GM21723 (cell line): ENCODE measurements around the gene ABCC3.

Source experiments
- ATAC-seq: cut with Tn5 transposase; IDR thresholded peaks from one replicate; pipeline ENCODE4 v1.9.1; 2021; ENCODE audit warnings: mild to moderate bottlenecking, moderate library complexity; ENCODE audit not compliant: unreplicated experiment

ABCC3 gene

DNA sequence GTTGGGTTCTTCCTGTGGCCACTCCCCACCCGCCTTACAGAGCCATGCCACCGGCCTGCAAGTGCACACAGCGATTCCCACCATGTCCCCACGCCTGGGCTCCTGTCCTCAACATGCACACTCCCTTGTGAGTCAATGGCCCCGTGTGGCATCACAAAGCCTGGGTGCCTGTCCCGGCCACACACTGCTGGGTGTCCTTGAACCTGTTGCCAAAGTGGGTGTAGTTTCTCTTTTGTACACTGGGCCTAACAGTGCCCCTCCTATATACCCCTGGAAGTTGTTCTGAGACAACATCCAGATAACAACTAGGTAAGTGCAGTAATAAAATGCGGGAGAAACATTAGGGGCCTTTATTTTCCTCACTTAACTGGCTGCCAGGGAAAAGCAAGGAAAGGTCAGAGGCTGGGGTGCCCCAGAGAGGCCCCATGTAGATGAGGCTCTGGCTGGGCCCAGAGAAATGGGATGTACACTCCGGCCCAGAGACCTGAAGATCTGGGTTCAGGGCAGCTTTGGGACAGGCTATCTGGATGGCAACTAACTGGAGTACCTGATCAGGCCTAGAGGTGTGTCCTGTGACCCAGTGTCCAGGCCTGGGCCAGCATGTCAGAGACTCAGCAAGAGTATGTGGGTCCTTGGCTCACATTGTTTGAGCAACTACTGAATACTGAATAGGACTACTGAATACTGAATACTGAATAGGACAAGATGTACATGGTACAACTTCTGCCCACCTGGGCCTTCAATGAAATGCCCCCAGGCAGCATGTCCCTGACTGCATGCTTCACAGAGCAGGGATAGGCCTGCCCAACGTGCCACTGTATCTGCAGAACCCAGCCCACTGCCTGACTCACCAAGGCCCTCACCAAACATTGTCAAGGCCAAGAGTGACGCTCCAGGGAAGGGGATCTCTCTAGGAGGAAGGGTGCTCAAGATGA lies 8.3 kb downstream of the ABCC3 start:
- no peak for ATAC-seq

DNA sequence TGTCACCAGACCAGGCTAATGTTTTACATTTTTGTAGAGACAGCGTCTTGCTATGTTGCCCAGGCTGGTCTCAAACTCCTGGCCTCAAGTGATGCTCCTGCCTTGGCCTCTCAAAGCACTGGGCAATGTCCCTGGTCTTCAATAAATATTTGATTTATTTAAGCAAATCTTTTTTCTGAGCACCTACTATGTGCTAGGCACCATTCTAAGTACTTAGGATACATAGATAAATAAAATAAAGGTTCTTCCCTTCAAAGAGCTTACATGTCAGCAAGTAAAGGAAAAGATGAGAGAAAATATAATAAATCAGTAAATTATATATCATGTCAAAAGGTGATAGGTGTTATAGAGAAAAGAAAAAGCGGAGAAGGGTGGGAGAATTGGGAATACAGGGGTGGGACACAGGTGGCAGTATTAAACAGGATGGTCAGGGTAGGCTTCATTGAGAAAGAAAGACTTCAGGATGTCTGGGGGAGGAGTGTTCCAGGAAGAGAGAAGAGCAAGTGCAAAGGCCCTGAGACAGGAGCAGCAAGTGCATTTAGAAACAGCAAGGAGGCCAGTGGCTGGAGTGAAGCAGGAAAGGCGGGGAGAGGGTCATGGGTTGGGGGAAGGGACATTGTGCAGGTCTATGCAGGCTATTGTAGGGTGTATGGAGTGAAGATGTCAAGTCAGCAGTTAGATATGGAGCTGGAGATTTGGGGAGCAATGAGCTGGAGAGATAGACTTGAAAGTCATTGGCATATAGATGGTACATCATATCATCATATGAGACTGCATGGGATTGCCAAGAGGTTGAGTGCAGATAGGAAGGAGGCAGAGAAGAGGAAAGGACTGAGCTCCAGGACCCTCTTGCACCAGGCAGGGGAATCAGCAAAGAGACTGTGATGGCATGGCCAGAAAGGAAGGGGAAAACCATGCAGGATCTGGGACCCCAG lies 11.3 kb downstream of the ABCC3 start:
- ATAC-seq: no peak

DNA sequence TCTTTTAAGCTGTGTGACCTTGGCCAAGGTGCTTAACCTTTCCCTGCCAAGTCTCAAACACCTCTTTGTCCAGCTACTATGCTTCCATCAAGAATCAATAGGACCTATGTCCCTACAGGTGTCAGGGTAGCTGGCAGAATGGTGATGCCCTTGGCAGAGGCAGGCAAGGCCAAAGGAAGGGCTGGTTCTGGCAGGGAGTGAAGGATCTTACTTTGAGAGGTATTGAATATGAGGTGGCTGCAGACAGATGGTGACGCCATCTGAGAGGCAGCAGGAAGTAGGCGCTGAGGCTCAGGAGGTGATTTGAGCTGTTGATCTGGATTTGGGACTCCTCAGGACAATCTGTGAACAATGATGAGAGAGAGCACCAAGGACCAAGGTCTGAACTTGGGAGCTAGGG lies 12.5 kb downstream of the ABCC3 start:
- ATAC-seq: no peak

DNA sequence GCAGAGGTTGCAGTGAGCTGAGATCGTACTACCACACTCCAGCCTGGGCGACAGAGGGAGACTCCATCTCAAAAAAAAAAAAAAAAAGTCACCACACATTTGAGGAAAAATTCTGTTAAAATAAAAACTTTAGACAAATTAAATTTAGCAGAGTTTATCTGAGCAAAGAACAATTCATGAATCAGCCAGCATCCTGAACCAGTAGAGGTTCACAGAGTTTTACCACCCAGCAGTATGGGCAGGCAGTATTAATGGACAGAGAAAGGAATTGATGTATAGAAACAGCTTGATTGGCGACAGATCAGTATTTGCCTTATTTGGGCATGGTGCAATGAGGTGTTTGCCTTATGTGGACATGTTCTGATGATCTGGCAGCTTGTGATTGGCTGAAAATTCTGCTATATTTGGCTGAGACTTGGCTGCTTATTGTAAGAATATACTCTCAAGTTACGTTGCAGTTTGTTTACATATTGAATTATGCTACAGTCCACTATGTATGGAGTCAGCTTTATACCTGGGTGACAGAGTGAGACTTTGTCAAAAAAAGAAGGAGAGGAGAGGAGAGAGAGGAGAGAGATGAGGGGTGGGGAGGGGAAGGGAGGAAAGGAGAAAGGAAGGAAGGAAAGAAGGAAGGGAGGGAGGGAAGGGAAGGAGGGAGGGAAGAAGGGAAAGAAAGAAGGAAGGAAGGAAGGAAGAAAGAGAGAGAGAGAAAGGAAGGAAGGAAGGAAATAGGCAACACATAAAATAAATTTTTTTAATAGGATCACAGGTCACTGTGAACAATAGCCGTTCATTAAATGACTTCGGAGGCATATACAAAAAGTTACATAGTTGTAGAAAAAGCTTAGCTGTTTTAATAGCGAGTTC lies 14.6 kb downstream of the ABCC3 start:
- no peak for ATAC-seq

DNA sequence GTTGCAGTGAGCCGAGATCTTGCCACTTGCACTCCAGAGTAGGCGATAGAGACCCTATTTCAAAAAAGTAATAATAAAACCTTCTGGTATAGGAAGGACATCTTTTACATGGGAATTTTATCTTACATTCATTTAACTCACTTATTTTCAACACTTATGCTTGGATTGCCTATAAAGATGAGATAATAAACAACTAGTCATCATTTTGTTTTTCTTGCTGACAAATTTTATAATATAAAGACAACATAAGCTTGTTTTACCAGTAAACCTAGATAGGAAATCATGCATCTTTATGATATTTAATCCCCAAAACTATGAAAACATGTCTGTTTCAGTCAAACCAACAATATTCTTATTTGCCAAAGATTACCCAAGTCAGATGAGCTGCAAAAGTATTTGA lies 17.0 kb downstream of the ABCC3 start:
- ATAC-seq: no peak

DNA sequence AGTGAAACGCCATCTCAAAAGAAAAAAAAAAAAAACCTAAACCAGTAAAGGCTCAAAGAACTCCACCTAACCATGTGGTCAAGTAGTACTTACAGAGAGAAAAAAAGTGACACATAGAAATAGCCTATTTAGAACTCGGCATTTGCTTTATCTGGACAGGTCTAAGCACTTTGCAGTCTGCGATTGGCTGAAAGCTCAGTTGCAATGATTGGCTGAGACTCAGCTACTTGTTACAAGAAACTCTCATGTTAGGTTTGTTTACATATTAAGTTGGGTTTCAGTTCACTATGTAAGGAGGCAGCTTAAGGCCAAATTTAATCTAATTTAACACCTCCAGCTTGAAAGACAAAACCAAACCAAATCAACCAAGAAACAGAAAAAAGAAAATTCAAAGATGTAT lies 19.1 kb downstream of the ABCC3 start:
- no peak for ATAC-seq

DNA sequence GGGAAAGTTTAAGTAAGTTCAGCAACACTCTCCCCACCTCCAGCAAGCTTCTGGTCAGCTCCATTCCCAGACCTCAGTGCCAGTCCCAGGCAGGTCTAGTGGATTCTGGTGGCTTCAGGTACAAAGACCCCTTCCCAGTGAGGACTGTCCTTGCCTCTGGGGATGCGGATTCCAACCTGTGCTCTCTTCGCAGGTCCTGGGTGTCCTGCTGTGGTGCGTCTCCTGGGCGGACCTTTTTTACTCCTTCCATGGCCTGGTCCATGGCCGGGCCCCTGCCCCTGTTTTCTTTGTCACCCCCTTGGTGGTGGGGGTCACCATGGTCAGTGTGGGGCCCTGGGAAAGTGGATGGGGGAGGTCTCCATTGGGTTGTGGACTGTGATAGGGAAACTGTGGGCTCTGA lies 21.8 kb downstream of the ABCC3 start:
- no peak for ATAC-seq

DNA sequence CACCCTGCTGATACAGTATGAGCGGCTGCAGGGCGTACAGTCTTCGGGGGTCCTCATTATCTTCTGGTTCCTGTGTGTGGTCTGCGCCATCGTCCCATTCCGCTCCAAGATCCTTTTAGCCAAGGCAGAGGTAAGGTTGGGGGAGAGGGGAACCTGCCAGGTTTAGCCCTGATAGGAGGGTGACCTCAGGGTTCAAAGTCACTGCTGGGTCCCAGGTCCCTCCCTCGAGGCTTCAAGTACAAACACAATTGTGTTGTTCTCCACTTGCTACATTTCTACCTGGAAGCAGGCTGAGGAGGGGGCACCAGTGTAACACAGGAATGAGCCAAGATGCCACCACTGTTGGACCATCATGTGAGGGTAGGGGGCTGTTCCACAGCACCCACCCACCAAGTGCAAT lies 22.4 kb downstream of the ABCC3 start:
- ATAC-seq: no peak

DNA sequence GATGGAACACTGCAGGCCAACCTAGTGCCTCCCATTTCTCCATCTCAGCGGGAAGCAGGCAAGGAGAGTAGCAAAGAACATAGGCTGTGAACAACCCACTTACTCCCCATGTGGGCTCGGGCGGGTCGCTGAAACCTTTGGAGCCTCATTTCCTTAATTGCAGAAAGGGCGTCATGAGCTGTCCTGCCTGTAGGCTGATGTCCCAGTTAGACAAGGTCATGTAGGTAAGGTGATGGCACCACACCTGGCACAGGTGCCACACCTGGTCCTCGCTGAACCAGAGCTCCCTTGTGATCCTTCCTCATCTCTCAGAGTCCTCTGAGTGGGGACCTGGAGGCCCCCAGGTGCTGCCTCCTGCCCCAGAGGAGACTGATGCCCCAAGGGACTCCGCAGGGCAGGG lies 22.9 kb downstream of the ABCC3 start:
- no peak for ATAC-seq

DNA sequence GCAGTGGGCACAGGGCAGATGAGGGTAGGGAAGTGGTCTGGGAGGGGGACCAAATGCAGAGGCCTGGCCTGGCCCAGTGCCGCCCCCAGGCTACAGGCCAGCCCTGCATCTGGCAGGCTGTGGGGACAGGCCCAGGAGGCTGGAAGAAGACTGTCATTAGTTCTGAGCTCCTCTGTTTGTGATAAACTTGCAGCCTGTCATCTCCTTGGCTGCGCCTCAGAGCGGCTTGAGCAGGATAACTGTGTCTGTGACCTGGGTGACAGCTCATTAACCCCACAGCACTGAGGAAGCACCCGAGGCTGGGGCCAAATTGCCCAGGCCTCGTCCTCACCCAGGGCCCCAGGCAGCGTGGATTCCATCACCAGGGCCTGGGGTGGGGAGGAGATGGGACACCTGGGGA lies 23.9 kb downstream of the ABCC3 start:
- ATAC-seq: no peak

DNA sequence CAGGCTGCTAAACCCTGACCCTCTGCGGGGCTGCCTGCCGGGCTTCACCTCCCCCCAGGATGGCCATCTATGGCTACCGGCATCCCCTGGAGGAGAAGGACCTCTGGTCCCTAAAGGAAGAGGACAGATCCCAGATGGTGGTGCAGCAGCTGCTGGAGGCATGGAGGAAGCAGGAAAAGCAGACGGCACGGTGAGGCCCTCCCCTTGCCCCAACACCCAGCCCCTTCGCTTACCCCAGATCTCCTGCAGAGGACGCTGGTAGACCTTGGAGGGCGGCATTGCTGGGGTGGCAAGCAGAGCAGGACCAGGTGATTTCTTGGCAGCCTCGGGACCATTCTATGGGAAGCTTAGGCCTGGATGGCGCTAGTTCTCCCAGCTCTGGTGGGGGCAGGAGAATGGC lies 24.5 kb downstream of the ABCC3 start:
- ATAC-seq: no peak

DNA sequence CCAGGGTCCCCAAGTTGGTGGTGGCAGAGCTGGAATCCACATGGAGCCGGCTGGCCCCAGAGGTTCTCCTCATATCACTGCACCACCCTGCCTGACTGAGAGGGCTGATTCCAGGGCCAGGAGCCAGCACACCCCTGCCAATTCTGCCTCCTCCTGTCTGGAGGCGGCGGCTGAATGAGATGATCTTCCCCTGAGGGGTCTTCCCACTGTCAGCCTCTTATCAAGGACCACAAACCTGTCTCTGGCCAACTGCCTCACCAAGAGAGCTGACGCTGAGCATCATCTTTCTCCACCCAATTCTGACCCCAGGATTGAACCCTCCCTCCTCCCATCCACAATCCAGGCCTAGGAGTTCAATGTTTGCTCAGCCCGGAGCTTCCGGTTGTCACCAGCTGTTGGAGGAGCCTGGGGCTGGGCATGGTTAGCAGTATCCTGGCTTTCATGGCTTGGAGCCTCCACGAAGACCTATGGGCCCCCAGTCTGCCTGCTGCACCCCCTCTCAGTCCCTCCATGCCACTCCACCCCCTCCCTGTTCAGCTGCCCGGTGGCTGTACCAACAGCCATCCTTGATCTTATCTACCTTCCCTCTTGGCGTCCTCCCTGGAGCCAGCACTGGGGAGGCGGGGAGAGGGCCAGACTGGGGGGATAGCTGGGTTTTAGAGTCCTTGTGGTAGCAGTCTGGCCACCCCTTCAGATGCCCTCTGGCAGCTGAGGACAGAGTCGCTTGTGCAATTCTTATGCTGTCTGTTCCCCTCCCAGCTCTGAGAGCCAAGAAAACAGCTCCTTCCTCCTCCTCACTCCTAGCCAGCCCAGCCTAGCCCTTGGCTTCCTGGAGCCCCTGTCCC lies 25.6 kb downstream of the ABCC3 start:
- no peak for ATAC-seq

DNA sequence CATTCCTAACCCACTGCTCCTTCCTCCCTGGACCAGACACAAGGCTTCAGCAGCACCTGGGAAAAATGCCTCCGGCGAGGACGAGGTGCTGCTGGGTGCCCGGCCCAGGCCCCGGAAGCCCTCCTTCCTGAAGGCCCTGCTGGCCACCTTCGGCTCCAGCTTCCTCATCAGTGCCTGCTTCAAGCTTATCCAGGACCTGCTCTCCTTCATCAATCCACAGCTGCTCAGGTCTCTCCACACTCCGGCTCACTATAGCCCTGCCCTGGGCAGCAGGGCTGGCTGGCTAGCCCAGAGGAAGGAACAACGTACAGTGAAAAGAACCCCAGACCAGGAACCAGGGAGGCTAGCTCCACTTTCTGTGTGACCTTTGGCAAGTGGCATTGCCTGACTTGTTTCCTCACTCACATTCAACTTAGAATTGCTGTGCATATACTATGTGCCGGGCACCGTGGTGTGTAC lies 26.2 kb downstream of the ABCC3 start:
- no peak for ATAC-seq

DNA sequence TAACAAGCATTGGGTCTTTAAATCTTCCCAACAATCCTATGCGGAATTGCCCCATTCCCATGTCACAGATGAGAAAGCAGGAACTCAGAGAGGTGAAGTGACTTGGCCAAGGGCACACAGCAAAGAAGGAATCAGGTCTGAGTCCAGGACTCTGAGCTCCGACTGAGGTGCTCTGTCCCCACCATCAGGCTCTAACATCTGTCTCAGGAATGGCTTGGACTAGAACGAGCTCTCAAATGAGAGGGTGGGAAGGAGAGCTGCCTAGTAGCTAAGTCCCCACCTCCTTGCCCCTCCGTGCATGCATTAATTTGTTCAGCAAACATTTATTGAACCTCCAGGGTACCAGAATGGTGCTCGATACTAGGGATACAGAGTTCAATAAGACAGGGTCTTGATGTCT lies 26.7 kb downstream of the ABCC3 start:
- no peak for ATAC-seq

DNA sequence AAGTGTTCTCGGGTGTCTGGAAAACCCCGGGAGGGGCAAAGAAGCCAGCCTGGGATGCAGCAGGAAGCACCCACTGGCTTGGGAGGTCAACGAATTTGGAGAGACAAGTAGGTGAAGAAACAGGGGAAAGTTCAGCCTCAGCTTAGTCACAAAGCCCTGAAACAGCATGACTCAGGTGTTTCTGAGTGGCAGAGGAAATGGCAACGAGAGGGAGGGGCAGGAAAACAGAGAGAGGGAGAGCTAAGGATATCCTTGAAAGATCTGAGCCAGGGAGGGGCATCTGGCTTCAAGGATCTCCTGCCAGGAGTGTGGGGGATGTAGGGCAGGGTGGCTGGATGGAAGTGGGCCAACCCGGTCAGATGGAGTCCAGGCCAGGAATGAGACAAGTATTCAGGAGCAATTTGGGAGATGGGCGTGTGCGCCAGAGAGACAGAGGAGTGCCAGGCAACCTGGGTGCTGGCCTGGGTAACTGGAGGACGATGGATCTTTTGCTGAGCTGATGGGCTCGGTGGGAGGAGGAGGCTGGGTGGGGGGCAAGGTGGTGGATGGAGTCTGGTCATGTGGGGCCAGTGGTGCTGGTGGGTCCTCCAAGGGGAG lies 27.2 kb downstream of the ABCC3 start:
- ATAC-seq: no peak

DNA sequence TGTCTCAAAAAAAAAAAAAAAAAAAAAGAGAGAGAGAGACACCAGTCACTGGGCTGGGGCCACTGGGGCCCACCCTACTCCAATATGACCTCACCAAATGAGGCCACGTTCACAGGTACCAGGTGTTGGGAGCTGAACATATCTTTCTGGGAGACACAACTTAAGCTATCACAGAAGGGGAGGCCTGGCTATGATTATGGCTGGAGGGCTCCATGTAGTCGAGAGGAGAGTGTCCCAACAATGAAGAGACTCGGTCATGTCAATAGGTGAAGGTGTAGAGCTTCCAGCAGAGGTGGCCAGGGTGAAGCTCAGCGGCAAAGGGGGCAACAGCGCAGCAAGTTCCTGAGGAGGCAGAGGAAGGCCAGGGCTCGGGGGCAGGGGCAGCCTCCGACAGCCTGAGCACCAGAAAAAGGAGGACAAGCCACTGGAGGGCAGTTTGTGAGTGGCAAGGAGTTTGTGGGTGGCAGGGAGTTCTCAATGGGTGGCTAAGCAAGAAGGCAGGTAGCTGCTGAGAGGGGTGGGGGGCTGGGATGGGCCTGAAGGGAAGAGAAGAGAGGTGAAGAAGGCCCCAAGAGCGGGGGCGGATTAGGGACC lies 28.0 kb downstream of the ABCC3 start:
- ATAC-seq: no peak

DNA sequence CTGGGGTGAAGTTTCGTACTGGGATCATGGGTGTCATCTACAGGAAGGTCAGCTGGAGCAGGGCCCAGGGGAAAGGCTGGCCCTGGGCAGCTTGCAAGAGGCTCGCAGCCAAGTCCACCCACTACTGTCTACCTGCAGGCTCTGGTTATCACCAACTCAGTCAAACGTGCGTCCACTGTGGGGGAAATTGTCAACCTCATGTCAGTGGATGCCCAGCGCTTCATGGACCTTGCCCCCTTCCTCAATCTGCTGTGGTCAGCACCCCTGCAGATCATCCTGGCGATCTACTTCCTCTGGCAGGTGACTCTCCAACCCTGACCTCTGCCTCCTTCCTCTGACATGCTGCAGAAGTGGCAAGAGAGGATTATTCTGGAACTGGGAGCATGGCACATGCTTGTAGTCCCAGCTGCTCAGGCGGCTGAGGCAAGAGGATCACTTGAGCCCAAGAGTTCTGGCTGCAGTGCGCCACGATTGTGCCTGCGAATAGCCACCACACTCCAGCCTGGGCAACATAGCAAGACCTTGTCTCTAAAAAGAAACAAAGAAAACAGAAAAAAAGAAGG lies 29.2 kb downstream of the ABCC3 start:
- ATAC-seq: no peak

DNA sequence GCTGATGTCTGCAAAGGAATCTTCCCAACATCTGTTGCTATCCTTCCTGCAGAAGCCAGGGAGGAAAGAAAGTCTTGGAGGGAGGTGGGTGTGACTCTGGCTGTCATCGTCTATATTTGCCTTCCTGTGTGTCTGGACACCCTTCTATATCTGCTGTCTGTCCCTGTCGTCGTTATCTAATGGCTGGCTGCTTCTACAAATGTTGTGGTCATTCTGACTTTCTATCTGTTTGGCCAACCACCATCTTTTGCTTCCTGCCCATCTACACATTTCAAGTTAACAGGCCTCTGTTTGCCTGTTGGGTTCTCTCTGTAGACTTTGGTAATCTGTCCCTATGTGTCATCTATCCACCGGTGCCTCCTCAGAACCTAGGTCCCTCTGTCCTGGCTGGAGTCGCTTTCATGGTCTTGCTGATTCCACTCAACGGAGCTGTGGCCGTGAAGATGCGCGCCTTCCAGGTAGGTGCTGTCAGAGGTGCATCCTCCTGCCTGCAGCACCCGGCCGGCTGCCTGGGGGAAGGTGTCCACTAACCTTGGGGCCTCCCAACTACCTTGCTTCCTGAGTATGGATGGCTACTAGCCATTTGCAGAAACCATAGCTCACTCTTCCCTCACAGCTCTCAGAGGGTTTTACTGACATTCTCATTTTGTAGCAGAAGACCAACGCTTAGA lies 30.2 kb downstream of the ABCC3 start:
- ATAC-seq: no peak
